Activated T-cell treated with anti-CD3 and anti-CD28 coated beads, Interleukin-2, amount 50 U/mL, for 24 hours (primary cell): ENCODE results near the gene HHATL.

Source experiments
- DNase-seq: peaks from one replicate; pipeline ENCODE4 v3.0.0-alpha.2; 2020
- H3K27ac Mint-ChIP-seq: 2 replicates; pipeline ENCODE4 v1.8.0; 2020; ENCODE audit warnings: mild to moderate bottlenecking, mixed read lengths
- H3K27me3 Mint-ChIP-seq: 2 replicates; pipeline ENCODE4 v1.8.0; 2020; ENCODE audit warnings: mixed read lengths
- H3K36me3 Mint-ChIP-seq: 2 replicates; pipeline ENCODE4 v1.8.0; 2020; ENCODE audit warnings: low read depth, mixed read lengths
- H3K4me1 Mint-ChIP-seq: 2 replicates; pipeline ENCODE4 v1.8.0; 2020; ENCODE audit warnings: low read depth, mixed read lengths
- H3K4me3 Mint-ChIP-seq: 2 replicates; pipeline ENCODE4 v1.8.0; 2020; ENCODE audit warnings: mild to moderate bottlenecking, moderate library complexity, mixed read lengths
- H3K9me3 Mint-ChIP-seq: 2 replicates; pipeline ENCODE4 v1.8.0; 2020; ENCODE audit warnings: mixed read lengths

HHATL gene

DNA sequence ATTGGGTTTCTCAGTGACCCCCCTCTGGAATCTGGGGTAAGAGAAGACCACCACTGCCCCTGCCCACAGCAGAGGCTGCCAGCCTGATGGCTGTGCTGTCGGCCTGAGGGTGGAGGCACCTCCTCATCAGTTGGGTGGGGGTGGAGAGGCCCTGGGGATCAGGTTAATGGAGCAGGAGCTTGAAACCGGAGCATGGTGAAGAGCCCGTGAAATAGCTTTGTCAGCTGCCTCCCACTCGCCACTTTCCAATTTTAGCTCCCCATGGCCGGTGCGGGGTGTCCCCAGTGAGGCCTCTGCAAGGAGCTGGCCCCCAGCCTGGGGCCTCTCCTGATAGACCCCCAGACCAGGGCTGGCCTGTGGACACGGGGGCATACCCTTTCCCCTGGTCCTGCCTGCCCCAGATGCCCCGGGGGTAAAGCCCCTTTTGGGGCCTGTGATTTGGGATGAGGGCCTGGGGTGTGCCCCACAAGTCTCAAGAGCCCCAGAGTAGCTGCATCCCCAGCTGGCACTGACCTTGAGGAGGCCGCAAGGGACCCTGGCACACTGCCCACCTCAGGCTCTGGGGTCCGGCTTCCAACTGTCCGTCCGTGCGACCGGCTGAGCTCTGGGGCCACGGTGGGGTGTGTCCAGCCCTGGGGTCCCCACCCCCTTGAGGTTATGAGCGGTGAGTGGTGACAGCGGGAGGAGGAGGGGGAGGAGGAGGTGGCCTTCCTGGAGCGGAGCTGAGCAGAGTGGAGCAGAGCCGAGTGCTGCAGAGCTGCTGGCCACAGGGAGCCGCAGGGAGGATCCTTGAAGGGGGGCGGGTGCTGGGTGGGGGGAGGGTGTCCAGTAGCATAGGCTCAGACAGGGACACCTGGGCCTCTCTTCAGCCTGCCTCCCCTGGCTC is at the start of gene HHATL:
Gene HHATL, minus strand, starts transcription at position 733 of the 886 bp plus-strand sequence. CDS start 1,972 bp downstream, outside the sequence.
- peaks cover 12% of the 10 kb centered on the region for H3K27me3 Mint-ChIP-seq
- H3K9me3 Mint-ChIP-seq = no peaks in the 10 kb centered on the region
- H3K36me3 Mint-ChIP-seq = no peaks in the 10 kb centered on the region
- H3K4me1 Mint-ChIP-seq = peaks cover 7% of the 10 kb centered on the region
- no peak within 1 kb of the TSS for H3K27ac Mint-ChIP-seq
- no peak within 1 kb of the TSS for H3K4me3 Mint-ChIP-seq
- DNase-seq = no peak

- Mint-ChIP-seq H3K9me3 (no peaks in the 10 kb centered on the region), H3K36me3 (no peaks in the 10 kb centered on the region), H3K4me1 (peaks cover 26% of the 10 kb centered on the region), H3K4me3 (no peak overlapping the region), H3K27ac (no peak overlapping the region), H3K27me3 (no peaks in the 10 kb centered on the region)
- peak; percentile 7 for DNase-seq
These were observed 49.0 kb upstream of the HHATL start for GRCh38 chr3:42751609-42752008.

DNA sequence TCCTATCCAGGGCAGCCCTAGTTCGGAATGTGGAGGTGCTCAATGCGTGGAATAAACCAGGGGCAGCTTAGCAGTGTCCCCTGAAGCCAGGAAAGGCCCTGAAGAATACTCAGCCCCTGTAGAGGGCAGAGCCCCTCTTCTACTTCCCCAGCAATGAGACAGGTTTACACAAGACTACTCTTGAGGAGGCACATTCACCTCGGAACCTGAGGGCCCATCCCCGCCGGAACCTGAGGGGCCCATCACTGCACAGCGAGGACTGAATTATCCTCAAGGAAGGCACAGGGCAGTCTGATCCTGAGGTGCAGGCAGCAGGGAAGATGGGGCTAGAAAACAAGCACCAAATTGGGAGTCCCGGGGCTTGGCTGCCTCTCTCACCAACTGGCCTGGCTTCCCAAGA is 48.2 kb upstream of the HHATL start:
- Mint-ChIP-seq H3K4me1 (peaks cover 26% of the 10 kb centered on the region), H3K9me3 (no peaks in the 10 kb centered on the region), H3K36me3 (no peaks in the 10 kb centered on the region), H3K27ac (no peak overlapping the region), H3K27me3 (no peaks in the 10 kb centered on the region), H3K4me3 (no peak overlapping the region)
- DNase-seq = peak; percentile 22

DNA sequence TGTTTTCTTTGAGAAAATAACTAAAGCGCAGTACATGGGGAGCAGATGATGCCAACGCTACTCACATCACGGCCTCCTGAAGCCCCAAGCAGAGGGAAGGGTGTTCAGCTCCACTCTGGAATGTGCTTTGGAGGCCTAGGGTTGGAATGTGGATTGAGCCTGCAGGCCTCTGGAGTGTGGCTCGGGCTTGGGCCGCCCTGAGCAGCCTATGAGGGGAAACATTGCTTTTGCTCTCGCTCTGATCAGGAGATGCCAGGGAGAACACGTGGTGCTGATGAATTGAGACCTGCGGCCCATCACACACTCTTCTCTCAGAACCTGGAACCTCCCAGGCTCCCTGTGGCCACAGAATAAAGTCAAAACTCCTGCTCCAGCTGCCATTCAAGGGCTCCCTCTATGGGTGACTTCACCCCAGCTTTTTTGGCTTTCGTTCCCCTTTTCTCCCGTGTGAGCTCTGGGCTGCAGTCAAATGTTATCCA is 47.2 kb upstream of the HHATL start:
- H3K9me3 Mint-ChIP-seq = no peaks in the 10 kb centered on the region
- no peaks in the 10 kb centered on the region for H3K27me3 Mint-ChIP-seq
- H3K36me3 Mint-ChIP-seq = no peaks in the 10 kb centered on the region
- H3K4me3 Mint-ChIP-seq = no peak overlapping the region
- no peak overlapping the region for H3K27ac Mint-ChIP-seq
- peak; percentile 13 for DNase-seq
- peaks cover 26% of the 10 kb centered on the region for H3K4me1 Mint-ChIP-seq

DNA sequence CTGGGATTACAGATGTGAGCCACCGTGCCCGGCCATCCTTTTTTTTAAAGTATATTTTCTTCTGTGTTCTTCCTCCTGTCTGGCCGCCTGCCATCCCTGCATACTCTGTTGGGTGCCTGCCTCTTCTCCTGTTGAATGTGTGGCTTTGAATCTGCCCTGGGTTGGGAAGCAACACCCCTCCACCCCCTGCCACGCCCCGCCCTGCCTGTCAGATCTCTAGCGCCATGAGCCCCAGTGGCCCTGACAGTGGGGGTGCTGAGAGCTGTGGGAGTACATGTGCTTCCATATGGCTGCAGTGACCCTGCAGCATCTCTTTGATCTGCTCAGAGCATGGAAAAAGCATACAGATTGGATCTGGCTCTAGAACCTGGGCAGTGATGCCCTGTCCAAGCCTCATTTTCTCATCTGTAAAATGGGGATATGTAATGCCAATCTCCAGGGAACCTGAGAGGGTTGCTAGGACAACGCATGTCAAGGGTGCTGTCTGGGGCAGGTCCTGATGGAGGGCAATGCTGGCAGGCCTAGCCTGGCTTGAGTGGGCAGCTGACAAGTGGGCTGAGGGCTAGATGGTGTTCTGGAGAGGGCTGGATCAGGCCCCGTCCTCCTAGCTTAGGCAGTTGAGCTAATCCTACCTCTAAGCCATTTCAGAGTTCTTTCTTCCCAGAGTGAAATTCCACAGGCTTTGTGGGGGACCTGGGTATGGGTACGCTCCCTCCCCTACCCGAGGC is 46.6 kb upstream of the HHATL start:
- no peak overlapping the region for H3K4me3 Mint-ChIP-seq
- no peaks in the 10 kb centered on the region for H3K36me3 Mint-ChIP-seq
- peak overlapping the region; percentile 40 for H3K27ac Mint-ChIP-seq
- H3K9me3 Mint-ChIP-seq = no peaks in the 10 kb centered on the region
- H3K27me3 Mint-ChIP-seq = no peaks in the 10 kb centered on the region
- H3K4me1 Mint-ChIP-seq = peaks cover 27% of the 10 kb centered on the region
- peak; percentile 26 for DNase-seq

DNA sequence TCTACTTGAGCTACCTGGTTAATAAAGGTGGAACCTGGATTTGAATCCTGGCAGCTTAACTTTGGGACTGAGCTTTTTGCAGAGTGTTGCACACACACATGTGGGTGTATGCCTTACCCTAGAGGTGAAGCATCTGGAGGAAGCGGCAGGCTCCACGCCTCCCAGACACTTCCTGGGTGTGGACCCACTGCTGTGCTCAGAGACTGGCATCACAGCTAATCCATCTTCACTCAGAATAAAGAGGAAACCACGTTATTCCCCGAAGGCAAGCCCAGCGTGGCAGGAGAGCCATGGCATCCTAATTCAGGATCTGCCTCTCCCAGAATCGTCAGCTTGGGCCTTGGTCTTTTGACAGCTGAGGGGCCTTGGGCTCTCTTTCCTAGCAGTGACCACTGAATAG is 45.0 kb upstream of the HHATL start:
- no peaks in the 10 kb centered on the region for H3K9me3 Mint-ChIP-seq
- DNase-seq = peak; percentile 37

GRCh38 chr3:42746455-42747450 is 44.2 kb upstream of the HHATL start:
- H3K4me3 Mint-ChIP-seq = no peak overlapping the region
- H3K36me3 Mint-ChIP-seq = no peaks in the 10 kb centered on the region
- DNase-seq = no peak
- H3K27ac Mint-ChIP-seq = peak overlapping the region; percentile 68
- H3K9me3 Mint-ChIP-seq = no peaks in the 10 kb centered on the region
- peaks cover 28% of the 10 kb centered on the region for H3K4me1 Mint-ChIP-seq
- H3K27me3 Mint-ChIP-seq = no peaks in the 10 kb centered on the region

More for the DNA sequence above, 45.0 kb upstream of the HHATL start:
- Mint-ChIP-seq H3K27ac (peak overlapping the region; percentile 68), H3K4me1 (peaks cover 28% of the 10 kb centered on the region), H3K27me3 (no peaks in the 10 kb centered on the region), H3K36me3 (no peaks in the 10 kb centered on the region), H3K4me3 (no peak overlapping the region)

DNA sequence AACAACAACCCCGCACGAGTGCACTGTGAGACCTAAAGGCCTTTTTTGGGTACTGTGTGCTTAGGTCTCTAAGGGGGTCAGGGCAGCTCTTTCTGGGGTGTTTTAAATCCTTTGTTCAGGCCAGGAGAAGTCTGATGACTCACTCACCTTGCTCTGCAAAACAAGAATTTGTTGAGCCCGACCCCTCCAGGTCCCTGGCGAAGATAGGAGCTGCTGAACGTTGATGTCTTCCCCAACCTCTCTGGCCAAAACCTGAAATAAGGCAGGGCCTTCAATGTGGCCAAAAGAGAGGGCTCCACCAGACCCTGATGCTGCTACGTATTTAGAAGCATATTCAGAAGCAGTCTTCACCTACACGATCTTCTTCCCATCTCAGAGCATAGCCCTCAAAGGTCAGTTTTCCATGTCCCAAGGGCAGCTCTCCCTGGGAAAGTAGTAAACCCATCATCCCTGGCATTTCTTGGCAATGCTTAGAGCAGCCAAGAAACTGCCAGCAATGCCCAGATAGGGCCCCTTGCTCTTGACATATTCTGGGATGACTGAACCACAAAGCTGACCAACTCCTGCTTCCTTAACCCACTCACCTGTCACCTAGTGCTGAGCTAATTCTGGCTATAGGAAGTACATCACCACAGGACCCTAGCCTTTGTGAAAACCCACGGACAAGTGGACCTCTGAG is 43.3 kb upstream of the HHATL start:
- no peaks in the 10 kb centered on the region for H3K36me3 Mint-ChIP-seq
- no peaks in the 10 kb centered on the region for H3K9me3 Mint-ChIP-seq
- no peak overlapping the region for H3K27ac Mint-ChIP-seq
- no peak for DNase-seq
- no peaks in the 10 kb centered on the region for H3K27me3 Mint-ChIP-seq
- H3K4me3 Mint-ChIP-seq = no peak overlapping the region
- peaks cover 28% of the 10 kb centered on the region for H3K4me1 Mint-ChIP-seq

- Mint-ChIP-seq H3K4me3 (no peak overlapping the region), H3K4me1 (peaks cover 28% of the 10 kb centered on the region), H3K36me3 (no peaks in the 10 kb centered on the region), H3K27me3 (no peaks in the 10 kb centered on the region), H3K9me3 (no peaks in the 10 kb centered on the region), H3K27ac (no peak overlapping the region)
- DNase-seq = no peak
These were observed 42.7 kb upstream of the HHATL start for GRCh38 chr3:42745291-42745745.

- H3K36me3 Mint-ChIP-seq = no peaks in the 10 kb centered on the region
- no peak for DNase-seq
- no peaks in the 10 kb centered on the region for H3K9me3 Mint-ChIP-seq
- no peaks in the 10 kb centered on the region for H3K27me3 Mint-ChIP-seq
- H3K27ac Mint-ChIP-seq = no peak overlapping the region
- peaks cover 20% of the 10 kb centered on the region for H3K4me1 Mint-ChIP-seq
- no peak overlapping the region for H3K4me3 Mint-ChIP-seq
These were observed 40.8 kb upstream of the HHATL start for GRCh38 chr3:42743204-42743995.

DNA sequence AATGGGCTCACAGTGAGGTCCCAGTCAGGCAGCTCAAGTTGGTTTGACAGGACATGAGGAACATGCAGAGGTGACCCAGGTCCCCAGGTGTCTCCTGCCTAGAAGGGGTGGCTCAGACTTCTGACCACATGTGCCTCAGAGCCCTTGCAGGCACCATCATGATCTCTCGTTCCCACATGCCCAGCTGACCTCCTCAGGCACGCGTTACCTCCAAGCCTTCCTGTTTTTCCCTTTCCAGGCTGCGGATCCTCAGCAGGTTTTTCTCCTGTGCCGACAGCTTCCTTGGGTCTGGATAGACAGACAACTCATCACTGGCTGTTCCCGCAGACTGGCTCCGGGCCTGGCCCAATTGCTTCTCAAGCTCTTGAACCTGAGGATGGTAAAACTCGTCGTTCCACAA is 40.1 kb upstream of the HHATL start:
- no peaks in the 10 kb centered on the region for H3K36me3 Mint-ChIP-seq
- H3K9me3 Mint-ChIP-seq = no peaks in the 10 kb centered on the region
- H3K27ac Mint-ChIP-seq = no peak overlapping the region
- H3K4me3 Mint-ChIP-seq = no peak overlapping the region
- H3K27me3 Mint-ChIP-seq = no peaks in the 10 kb centered on the region
- peaks cover 13% of the 10 kb centered on the region for H3K4me1 Mint-ChIP-seq
- no peak for DNase-seq

DNA sequence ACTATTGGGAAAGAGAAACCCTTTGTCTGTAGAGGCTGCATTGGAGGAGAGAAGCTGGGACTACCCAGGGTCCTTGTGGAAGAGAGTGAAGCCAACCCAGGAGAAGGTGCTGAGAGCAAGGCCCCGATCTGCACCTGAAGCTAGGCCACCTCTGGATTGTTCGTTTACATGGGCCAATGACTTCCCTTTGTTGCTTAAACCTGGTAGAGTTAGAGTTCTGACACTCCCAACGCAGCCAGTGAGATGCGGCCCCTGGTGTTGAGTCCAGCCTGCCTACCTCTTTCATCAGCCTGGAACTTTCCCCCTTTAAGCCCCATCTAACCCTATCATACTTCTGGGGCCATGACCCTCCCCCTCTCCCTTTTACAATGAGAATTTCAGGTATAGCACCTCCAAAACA is 39.7 kb upstream of the HHATL start:
- no peak for DNase-seq
- Mint-ChIP-seq H3K9me3 (no peaks in the 10 kb centered on the region), H3K4me3 (no peak overlapping the region), H3K27me3 (no peaks in the 10 kb centered on the region), H3K36me3 (no peaks in the 10 kb centered on the region), H3K27ac (no peak overlapping the region), H3K4me1 (peaks cover 9% of the 10 kb centered on the region)

GRCh38 chr3:42741796-42742195 is 39.2 kb upstream of the HHATL start:
- Mint-ChIP-seq H3K9me3 (no peaks in the 10 kb centered on the region), H3K4me3 (no peak overlapping the region), H3K27ac (no peak overlapping the region), H3K36me3 (no peaks in the 10 kb centered on the region), H3K27me3 (no peaks in the 10 kb centered on the region), H3K4me1 (peaks cover 4% of the 10 kb centered on the region)
- no peak for DNase-seq
